DMS153 (cell line): ENCODE measurements around the gene IFT74.
"Not testable (repeated sequence)": the region's sequence is repeated elsewhere in the genome, so short reads cannot be mapped to it uniquely, and the experiment has no call there.

ENCODE experiments used
- DNase-seq: peaks from one replicate; lab custom pipeline; 2025; lab: John Stamatoyannopoulos, UW

IFT74 gene

DNA sequence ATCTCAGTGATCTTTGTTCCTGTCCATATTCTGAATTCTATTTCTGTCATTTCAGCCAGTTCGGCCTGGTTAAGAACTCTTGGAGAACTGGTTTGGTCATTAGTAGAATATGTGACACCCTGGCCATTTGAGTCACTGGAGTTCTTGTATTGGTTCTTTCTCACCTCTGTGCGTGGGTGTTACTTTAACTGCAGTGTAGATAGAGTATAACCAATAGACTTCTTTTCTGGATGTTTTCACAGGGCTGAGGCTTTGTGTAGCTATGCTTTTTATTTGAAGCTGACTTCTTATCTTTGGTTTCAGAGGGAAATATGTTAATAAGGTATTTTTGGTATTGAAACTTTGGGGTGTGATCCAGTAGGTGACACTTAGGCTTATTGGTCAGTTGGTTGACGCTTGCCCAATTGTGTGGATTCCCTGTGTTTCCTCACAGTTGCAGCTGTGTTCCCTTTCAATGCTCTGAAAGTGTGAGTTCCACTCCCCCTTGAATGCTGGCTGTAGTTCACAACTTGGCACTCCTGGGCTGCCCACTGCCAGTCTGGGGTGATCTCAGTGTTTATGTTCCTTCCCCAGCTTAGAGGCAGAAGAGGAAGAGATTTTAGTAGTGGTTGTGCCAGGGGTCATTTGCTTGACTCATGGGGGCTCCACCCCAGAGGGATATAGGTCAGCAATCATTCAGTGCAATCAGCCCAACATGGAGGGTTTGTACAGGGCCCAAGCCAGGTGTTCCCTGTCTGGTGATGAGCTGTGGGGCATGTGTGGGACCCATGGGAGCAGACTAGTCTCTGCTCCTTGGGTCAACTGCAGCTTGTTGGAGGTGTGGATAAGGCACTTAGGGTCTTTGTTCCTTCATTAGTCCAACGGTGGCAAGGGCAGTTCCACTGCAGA, 117.9 kb downstream of the IFT74 start:
- DNase-seq = no peak

DNA sequence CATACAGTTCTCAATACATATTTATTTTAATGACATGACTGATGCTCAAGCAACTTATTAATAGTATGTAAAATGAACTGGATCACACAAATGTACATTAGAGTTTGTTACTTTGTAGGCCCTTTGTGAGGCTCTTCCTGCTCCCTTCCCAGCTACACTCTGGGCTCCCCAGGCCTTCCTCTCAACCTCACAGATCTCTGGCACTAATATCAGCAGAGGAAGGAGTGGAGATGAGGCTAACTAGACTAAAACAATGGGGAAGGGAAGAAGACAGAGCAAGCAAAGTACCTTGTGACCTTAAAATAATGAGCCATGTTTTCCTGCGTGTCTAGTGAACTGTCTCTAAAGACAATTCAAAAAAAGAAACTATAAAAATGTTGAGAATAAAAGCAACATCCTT, 122.5 kb downstream of the IFT74 start:
- no peak for DNase-seq

DNA sequence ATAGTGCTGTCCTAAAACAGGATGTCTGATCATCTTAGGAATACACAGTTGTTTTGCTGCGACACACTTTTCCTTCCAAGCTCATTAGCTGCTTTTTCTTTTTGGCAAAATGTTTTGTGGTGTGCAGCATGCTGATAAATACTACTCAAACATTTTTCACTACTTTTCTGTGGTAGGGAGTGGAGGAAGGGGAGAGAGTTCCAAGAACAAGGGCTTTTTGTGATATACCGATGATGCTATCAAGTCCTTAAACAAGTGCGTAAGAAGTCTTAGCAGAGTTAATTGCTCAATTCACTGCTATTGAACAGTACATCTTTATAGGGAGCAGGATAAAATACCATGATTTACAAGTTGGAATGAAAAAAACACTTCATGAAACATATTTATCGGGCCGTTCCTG, 129.2 kb downstream of the IFT74 start:
- no peak for DNase-seq

DNA sequence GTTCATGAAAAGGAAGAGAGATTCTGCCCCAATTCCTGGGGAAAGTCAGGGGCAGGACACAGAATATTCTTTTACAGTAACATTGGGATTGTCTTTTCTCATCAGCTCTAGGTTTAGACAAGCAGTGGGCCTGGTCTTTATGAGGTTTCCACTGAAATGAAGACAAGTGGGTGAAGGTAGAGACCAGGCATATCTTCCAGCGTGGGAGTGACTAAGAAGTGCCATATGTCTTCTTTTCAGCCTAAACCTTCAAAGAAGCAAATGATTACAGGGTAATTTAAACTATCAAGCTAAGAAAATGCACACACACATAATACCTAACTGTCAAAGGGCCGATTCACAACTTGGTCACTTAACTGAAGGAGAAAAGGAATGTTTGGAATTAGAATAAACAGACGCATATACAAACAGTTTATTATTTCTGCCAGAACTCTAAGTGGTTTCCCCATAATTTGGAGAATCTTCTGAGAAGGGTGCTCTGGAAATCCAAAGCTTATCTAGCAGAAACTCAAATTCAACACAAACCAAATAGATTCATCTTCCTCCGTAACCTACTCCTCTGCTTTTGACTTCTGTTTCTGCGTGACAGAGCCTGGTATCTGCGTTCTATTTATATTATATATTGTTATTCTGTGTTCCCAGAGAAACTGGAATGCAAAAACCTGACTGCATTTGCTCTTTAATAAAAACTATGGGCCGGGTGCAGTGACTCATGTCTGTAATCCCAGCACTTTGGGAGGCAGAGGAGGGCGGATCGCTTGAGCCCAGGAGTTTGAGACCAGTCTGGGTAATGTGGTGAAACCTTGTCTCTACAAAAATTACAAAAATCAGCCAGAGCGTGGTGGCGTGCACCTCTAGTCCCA, 130.8 kb downstream of the IFT74 start:
- DNase-seq = no peak

DNA sequence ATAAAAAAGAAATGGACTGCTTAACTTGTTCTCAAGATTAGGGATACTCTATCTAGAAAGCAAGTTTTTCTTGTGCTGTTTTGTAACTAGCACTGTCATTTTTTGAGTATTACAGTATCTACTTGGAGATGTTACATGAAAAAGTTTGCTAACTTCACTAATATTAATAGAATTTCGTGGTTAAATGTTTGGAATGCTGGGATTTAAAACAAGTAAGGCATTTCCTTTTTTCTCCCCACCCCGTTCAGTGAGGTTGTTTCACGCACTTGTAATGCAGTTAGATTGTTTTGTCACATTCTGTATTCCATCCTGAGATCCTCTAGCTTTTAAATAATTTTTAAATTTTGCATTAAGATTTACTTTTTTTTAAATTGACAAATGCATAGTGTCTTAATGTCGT, 132.8 kb downstream of the IFT74 start:
- no peak for DNase-seq

DNA sequence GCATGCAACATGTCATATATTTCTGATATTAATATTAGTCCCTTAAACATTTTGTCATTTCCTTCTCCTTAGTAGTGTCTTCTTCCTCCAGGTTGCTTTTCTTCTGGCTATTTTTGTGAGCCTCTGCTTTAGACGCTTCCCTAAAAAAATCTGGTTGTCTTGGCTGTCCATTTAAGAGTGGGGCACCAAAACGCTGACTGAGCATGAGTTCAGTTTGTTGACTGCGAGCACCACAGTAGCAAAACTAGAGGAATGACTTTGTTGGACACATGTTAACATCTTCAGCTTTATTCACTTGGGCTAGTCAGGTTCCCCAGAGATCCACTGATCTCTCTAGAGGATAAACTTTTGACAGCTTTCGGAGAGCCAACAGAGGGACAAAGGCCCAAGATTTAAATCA, 133.5 kb downstream of the IFT74 start:
- DNase-seq = no peak

DNA sequence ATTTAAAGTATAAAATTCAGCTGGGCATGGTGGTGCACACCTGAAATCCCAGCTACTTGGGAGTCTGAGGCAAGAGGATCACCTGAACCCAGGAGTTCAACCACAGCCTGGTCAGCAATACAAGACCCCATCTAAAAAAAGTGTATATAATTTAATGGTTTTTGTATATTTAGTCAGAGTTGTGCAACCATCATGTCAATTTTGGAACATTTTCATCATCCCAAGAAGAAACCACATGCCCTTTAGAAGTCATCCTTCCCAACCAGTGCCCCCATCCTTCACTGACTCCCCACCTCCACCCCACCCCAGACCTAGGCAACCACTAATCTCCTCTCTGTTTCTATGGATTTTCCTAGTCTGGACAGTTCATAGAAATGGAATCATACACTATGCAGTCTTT, 134.0 kb downstream of the IFT74 start:
- DNase-seq = no peak

DNA sequence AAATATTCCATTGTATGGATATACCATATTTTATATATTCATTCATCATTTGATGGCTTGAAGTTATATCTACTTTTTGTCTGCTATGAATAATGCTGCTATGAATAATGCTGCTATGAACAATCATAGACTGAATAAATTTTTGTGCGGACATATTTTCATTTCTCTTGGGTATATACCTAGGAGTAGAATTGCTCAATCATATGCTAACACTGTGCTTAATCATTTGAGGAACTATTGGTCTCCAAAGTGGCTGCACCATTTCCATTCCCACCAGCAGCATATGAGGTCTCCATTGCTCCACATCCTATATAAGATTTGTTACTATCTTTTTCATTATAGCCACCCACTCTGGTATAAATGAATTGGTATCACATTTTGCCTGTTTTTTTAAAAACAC, 134.5 kb downstream of the IFT74 start:
- DNase-seq = no peak

DNA sequence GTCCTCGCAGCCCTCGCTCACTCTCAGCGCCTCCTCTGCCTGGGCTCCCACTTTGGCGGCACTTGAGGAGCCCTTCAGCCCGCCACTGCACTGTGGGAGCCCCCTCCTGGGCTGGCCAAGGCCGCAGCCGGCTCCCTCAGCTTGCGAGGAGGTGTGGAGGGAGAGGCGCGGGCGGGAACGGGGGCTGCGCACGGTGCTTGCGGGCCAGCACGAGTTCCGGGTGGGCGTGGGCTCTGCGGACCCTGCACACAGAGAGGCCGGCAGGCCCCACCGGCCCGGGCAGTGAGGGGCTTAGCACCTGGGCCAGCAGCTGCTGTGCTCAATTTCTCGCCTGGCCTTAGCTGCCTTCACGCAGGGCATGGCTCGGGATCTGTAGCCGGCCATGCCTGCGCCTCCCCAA, 136.3 kb downstream of the IFT74 start:
- DNase-seq = not testable (repeated sequence)

DNA sequence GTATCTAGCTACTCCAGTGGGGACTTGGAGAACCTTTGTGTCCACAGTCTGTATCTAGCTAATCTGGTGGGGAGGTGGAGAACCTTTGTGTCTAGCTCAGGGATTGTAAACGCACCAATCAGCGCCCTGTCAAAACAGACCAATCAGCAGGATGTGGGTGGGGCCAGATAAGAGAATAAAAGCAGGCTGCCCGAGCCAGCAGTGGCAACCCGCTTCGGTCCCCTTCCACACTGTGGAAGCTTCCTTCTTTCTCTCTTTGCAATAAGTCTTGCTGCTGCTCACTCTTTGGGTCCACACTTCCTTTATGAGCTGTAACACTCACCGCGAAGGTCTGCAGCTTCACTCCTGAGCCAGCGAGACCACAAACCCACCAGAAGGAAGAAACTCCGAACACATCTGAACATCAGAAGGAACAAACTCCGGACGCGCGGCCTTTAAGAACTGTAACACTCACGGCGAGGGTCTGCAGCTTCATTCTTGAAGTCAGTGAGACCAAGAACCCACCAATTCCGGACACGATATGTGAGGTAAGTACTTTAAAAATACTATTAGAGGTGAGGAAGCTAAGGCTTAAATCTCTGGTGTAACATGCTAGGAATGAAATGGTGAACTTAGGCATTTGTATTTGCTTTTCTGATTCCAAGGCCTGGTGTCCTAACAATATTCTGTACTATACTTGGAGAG, 137.3 kb downstream of the IFT74 start:
- DNase-seq = not testable (repeated sequence)

DNA sequence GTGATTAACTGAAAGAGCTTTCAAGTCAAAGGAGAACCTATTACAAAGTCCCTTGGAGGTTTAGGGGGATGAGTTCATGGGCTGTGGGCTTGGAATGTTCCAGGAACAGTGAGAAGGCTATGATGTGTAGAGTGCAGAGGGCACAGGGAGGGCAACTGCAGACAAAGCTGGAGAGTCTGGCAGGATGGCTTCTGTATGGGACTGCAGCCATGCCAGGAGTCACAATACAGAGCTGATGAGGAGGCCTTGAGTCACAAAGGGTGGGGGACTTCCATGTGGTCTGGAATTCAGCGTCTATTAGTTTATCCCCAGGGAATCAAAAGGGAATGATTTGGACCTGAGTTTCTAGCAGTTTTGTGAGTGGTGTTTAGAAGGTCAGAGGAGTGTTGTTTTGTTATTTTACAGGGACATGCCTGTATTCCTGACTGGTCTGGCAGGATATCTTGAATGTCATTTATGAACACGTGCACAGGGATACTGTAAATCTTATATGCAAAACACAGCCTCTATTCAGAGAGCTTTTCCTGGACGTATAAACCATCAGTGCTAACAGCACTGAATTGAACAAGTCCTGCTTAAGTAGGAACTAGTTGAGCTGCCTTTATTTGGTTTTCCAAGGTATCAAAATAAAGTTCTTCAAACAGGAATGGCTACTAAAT, 138.6 kb downstream of the IFT74 start:
- DNase-seq = no peak

DNA sequence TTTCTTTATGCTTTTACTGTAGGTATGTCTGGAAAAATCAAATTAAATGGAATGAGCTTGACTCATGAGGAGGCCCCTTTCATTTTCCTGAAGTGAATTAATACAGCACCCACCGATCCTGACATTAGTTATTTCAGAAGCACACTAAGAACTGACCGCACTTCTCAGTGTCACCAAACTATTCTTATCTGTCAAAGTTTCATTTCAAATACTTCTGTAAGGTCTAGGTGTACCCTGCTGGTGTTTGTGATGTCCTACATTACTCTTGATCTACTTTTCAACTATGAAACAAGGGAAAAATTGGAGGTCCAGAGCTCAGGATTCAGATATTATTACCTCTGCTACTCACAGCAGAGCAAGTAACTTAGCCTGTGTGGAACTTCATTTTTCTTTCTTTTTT, 151.0 kb downstream of the IFT74 start:
- no peak for DNase-seq

DNA sequence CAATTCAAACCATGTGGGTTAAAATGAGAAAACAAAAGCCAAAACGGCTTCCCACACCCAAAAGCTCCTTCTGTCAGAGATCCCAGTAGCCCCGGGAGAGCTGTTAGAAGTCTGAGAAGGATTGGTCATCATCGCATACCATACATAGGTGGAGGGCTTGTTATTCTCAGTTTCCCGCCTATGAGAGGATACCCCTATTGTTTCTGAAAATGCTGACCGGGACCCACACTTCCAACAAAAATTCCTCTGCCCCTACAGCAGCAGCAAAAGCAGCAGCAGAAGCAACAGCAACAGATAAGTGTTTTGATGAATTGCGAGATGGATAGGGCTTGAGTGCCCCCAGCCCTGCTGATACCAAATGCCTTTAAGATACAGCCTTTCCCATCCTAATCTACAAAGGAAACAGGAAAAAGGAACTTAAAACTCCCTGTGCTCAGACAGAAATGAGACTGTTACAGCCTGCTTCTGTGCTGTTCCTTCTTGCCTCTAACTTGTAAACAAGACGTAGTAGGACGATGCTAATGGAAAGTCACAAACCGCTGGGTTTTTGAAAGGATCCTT, 152.8 kb downstream of the IFT74 start, which contains the start of gene TEK:
TSS of gene TEK (plus strand) at position 245 of the 561 bp plus-strand sequence. CDS start 366 bp downstream, outside the sequence.
- no peak for DNase-seq

DNA sequence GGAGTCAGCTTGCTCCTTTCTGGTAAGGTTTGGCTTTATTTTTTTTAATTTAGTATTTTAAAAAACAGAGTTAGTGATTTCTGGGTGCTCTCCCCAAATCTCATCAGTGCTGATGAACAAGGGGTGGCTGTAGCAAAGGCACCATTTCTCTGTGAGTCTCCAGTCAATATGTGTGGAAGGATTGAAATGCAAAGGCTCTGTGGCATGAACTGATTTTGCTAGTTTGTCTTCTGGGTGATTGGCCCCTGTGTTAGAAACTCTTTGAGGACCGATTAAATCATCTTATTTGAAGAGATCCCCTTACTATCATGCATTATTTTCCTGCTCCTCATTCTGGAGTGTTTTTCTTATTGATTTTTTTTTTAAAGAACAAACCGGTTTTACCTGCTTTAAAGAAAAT, 153.4 kb downstream of the IFT74 start:
- DNase-seq = no peak

DNA sequence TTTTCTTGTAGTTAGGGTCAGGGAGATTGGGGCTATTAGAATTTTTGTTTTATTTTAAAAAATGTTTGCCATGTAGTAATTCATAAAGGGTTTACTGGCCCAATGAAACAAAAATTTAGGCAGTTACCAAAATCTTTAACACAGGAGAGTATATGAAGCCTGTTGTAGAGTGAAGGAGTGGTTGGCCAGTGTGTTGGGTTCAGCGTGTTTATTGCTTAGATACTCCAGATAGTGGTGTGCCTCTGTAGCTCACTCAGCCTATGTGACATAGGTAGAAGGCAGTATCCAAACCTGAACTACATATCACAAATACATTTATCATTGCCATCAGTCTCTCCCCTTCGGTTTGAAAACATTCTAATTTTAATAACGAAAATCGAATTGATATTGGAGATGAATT, 154.0 kb downstream of the IFT74 start:
- no peak for DNase-seq

DNA sequence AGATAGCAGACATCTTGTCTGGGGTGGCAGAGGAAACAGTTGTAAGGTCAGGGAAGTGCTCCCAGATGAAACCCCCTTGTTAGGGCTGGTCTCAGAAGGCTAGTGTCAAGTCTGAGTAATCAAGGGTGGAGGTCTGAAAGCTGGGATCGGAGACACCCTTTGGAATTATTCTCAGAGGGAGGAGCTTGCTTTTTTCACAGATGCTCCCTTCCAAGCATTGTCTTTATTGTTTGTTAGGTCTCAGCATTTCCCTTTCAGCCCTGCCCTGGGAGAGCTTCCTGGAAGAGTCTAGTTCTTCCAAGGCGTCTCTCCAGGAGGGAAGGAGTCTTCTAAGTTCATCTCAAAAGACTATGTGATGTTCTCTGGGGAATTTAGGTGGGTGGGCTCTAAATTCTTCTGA, 156.0 kb downstream of the IFT74 start:
- DNase-seq = no peak
